Activated CD8-positive, alpha-beta memory T cell treated with anti-CD3 and anti-CD28 coated beads, Interleukin-2, amount 50 U/mL, for 1 hour (primary cell): Measurements from ENCODE around the gene SLC35F6.
"Not testable (repeated sequence)": the region's sequence is repeated elsewhere in the genome, so short reads cannot be mapped to it uniquely, and the experiment has no call there.

Experiments
- DNase-seq: peaks from one replicate; pipeline ENCODE4 v3.0.0-alpha.2; 2020; ENCODE audit errors: extremely low read depth

The SLC35F6 gene

DNA sequence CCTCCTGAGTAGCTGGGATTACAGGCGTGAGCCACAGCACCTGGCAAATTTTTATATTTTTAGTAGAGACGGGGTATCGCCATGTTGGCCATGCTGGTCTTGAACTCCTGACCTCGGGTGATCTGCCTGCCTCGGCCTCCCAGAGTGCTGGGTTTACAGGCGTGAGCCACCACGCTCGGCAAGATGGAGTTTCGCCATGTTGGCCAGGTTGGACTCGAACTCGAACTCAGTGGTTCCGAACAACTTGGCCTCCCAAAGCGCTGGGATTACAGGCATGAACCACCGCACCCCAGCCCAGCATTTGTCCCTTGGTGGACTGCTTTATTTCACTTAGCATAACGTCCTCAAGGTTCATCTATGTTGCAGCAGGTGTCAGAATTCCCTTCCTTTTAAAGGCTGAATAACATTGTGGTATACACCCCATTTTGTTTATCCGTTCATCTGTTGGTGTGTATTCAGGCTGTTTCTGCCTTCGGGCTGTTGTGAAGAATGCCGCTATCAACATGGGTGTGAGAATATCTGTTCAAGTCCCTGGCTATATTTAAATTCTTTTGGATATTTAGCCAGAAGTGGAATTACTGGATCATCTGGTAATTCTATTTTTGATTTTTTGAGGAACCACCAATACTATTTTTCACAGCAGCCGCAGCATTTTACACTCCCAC is 20.6 kb downstream of the SLC35F6 start:
- no peak for DNase-seq

- peak; percentile 88 for DNase-seq
Measured at GRCh38 chr2:26785431-26786206, 21.5 kb downstream of the SLC35F6 start, which contains the start of gene CENPA. TSS of gene CENPA (plus strand) at chr2:26786056. CDS start at chr2:26786197, 141 bp downstream.

DNA sequence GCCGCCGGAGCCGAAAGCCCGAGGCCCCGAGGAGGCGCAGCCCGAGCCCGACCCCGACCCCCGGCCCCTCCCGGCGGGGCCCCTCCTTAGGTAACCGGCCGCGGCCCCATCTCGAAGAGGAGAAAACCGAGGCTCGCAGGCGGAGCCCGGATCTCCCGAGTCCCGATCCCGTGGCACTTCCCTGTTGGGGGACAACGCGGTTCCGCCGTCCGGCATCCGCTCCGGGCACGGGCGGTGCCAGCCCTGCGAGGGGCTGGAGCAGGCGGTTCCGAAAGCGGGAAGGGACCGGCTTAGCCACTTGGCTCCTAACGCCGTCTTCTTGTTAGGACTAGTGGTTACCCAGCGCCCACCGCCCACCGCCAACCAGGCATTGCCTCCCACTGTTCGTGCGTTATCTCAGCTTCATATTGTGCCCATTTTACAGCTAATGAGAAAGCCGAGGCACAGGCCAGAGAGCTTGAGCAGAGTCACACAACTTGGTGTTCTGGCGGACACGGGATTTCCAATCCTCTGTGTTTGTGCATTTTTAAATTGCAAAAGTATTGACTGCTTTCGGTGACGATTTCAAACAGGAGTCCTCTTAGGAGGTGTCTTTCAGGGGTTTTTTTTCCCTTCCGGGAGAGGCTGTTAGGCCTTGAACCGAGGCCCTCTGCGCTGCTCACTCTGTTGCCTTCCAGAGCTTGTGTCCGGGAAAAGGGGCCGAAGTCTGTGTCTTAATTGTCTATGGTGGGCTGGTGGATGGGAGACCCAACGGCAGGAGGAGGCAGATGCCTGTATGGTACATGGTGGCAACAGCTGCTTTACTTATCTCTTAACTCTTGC is 22.3 kb downstream of the SLC35F6 start:
- no peak for DNase-seq

DNA sequence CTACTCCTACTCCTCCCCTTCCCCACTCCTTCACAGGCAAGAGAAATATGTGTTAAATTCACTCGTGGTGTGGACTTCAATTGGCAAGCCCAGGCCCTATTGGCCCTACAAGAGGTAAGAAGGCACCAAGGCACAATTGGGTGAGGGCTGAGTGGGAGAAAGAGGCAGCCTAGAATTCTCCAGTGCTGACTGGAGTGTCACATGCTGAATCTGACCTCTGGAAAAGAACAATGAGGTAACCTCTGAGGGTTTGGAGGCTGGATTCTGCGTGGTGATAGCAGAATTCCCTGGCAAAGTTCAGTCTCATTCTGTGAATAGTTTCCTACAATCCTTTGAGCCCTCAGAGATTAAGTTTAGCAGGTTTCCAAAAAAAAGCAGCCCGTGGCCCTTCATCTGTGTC is 28.6 kb downstream of the SLC35F6 start:
- no peak for DNase-seq

GRCh38 chr2:26793518-26793917 is 29.4 kb downstream of the SLC35F6 start:
- no peak for DNase-seq

DNA sequence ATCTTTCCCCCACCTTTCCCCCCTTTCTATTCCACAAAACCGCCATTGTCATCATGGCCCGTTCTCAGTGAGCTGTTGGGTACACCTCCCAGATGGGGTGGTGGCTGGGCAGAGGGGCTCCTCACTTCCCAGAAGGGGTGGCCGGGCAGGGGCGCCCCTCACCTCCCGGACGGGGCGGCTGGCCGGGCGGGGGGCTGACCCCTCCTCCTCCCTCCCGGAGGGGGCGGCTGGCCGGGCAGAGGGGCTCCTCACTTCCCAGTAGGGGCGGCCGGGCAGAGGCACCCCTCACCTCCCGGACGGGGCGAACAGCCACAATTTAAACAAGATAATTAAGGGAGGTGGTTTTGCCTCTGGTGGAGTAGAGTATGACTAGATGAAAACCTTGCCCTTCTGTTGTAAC is 31.1 kb downstream of the SLC35F6 start:
- not testable (repeated sequence) for DNase-seq

DNA sequence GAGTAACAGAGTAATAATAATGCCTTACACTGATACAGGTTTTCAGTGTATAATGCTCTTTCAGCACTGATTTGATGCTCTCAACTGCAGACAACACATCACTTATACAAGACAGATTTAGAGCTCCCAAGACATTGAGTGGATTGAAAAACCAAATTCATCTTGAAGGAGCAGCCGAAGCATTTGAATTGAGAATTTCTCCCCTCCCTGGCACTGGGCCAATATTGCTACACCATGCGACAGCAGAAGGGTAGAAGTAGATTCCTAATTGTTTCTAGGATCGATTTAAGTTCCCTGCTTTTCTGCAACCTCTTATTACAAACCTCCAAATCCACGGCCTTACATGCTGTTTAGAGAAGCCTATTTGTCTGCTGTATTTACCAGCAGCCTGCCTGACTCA is 37.2 kb downstream of the SLC35F6 start:
- DNase-seq, result no peak

- no peak for DNase-seq
Measured at GRCh38 chr2:26801796-26802195, 37.7 kb downstream of the SLC35F6 start.

- DNase-seq, result no peak
Measured at GRCh38 chr2:26805241-26805676, 41.2 kb downstream of the SLC35F6 start.

DNA sequence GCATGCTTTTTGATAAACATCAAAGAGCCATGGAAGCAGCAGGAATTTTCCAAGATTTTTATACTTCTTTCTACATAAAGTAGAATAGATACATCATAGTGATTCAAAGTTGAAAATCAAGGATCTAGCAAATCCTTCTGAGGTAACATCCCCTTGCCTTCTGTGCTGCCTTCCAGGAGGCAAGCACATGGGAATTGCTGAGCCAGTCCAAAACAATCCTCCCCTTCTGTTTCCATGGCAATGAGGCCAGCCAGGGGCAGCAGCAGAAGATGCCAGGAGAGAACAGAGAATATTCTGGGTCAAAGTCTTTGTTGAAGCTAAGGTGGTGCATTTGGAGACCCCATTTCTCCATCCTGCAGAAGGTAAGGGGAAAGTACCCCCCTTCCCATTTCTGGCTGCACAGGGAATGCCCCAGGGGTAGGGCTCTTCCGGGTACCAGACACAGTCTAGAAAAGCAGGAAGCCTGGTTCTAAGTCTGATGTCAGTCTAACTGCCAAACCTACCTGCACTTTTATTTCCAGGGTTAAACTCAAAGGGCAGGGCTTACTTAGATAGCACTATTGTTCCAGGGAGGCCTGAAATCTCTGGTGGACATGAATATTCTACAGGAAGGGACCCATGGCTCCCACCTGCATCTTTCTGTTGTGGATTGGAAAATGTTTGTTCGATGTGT is 43.8 kb downstream of the SLC35F6 start:
- no peak for DNase-seq

- no peak for DNase-seq
Measured at GRCh38 chr2:26809211-26809610, 45.1 kb downstream of the SLC35F6 start.

DNA sequence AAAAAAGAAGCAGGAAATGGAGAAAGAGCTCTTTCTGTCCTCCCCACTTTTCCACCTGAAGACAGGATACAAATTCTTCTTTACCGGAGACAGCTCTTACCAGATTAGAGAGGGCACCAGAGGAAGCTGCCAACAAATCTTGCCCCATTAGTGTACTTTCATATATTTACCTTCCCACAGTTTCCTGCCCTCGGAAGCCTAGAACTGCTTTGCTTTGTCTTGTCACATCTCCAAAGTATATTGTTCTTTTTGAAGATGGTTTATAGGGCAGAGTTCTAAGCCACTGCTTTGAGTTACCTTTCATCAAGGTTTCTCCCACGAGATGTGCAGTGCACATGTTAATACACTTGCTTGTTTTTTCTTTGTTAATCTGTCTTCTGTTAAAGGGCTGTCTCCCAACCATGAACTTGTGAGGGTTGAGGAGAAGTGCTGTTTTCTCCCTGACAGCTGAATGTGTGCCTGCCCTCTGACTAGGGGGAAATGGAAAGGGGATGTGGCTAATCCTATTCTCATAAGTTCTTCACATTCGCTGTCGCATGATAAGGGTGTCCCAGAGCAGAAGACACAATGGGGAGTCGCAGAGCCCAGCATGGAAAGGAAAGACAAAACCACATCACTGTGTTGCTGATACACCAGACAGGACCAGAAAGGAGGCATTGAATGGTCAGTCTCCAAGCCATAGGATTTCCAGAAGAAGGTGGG is 45.9 kb downstream of the SLC35F6 start:
- no peak for DNase-seq

DNA sequence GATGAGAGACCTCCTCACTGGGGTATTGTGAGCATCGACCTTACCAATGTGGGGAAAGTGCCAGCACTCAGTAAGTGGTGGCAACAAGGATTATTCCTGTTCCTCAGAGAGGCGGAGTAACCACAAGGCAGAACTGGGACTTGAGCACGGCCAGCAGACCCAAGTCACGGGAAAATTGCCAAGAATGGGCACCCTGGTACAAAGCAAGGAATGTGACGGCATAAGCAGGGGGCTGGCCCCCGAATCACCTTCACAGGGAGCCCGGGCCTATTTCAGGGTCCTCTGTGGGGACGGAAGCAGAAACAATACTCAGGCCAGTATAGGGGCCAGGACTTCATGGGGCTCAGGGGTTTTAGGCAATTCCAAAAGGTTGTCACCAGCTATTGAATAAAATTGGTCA is 47.2 kb downstream of the SLC35F6 start:
- no peak for DNase-seq

DNA sequence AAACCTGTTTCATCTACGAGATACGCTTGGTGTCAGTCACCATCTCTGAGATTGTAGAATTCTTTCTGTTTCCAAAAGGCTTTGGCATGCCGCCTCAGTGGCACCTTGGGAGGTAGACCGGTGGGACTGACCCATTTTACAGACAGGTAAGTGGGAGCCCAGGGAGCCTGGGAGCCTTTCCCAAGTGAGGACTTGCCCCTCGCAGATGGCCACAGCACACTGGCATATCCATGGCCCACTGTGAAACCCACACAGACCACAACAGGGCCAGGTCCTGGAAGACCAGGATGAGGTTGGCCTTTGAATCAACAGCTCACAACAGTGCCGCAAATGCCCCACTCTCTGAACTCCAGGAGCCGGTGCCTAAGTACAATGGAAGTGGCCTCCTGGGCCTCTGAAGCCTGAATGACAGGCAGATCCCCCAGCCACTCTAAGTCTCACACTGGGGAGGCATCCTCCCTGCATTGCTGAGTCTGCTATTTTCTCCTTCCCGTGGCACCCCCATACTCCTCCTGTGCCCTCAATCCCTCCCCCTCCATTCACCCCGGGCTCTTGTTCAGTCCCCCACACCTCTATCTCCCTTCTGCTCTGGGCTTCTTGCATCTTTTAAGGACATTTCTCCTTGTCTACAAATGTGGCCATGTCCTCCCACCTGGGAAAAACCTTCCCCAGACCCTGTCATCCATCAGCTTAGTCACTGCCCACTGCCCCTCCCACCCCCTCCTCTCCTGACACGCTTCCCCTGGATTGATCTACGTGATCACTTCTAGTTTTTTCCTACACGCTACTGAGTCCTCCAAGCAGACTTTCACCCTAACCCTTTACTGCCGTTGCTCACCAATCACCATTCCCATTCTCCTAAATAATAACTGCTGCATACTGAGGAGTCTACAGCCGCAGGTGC is 48.0 kb downstream of the SLC35F6 start:
- no peak for DNase-seq

DNA sequence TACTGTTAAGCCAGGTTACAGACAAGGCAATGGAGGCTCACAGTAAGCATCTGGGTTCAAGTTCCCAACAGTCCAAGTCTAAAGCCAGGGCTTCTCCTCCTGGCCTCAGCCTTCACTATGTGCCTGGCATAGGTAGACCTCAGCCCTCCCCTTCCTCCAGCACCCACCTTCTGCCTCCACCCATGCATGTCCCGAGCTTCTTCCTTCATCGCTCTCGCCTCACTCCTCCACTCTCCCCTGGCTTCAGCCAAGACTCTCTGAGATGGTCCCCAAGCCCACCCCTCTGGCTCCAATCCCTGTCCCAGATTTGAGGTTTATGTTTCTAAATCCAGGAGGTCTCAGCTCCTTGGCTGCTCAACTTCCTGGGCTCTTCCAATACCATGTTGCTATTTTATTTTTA is 48.6 kb downstream of the SLC35F6 start:
- no peak for DNase-seq

GRCh38 chr2:26814072-26814765 is 50.1 kb downstream of the SLC35F6 start:
- DNase-seq, result not testable (repeated sequence)

DNA sequence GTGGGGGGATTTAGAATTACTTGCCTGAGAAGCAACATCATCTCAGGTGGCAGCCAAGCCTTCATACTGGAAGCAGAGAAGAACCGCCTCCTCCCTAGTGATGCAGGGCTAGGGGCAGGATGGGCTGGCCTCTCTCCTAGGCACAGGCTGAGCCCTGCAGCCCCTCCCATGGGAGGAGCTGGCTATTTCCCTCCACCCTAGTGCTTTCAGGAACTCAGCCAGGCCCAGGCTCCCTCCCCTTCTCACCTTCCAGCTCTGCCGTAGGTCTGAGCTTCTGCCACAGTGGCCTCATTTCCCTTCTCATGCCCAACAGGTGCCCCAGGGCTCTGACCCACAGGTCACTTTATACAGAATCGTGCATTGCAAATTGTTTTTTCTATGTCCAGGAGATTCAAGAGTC is 52.8 kb downstream of the SLC35F6 start:
- DNase-seq, result no peak

DNA sequence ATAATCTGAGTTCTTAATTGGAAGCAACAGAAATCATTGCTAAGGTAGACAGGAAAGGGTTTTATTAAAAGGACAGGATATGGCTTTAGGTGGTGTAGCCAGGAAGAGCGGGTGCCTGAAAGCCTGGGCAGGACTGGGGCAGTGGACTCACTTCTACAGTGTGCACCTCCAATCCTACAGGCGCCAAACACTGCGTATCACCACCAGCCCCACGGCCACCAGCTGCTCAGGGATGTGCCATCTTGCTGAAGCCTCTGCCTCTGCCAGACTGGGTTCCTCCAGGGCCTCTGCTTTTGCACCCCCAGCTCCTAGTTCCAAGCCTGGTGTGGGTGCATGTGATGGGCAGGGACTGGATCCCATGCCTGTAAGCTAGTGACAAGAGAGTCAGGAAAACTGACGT is 54.2 kb downstream of the SLC35F6 start:
- DNase-seq, result no peak

DNA sequence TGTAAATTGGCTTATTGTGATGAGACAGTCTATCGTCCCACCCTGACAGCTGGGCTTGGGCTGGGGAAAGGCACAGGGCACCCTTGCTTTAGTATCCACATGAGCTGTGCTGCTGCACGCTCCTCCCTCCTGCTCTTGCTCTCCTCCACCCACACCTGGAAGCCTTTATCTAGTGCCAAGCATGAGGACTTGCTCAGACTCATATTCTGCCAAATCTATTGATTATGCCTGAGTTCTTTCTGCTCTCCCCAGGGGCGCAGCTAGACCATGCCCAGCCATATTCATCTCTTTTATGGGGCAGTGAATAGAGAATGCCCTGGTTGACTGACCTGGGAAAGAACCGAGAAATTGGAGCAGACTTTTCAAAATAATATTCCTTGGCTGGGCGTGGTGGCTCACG is 54.9 kb downstream of the SLC35F6 start:
- no peak for DNase-seq

- no peak for DNase-seq
Measured at GRCh38 chr2:26820932-26821331, 56.8 kb downstream of the SLC35F6 start.
